ENCODE measurements around the gene FAM53B.

The FAM53B gene

GRCh38 chr10:124703778-124704427, 40.3 kb downstream of the FAM53B start:
- Mint-ChIP-seq H3K4me3 (no peak overlapping the region), H3K27ac (peak overlapping the region; percentile 98), H3K9me3 (no peaks in the 10 kb centered on the region), H3K27me3 (no peaks in the 10 kb centered on the region), H3K36me3 (peaks cover 32 to 64% of the 10 kb centered on the region in 2 donors), H3K4me1 (peaks cover 81 to 99% of the 10 kb centered on the region in 2 donors)
- ATAC-seq (replicated peaks) (no peak), DNase-seq (no peak)

GRCh38 chr10:124703372-124703771, 40.8 kb downstream of the FAM53B start:
- no peak overlapping the region for H3K4me3 Mint-ChIP-seq
- DNase-seq (no peak), ATAC-seq (replicated peaks) (no peak)
- H3K36me3 Mint-ChIP-seq, result peaks cover 32 to 67% of the 10 kb centered on the region in 2 donors
- no peaks in the 10 kb centered on the region for H3K9me3 Mint-ChIP-seq
- peak overlapping the region; percentile 98 for H3K27ac Mint-ChIP-seq
- peaks cover 83 to 99% of the 10 kb centered on the region in 2 donors for H3K4me1 Mint-ChIP-seq
- H3K27me3 Mint-ChIP-seq, result no peaks in the 10 kb centered on the region

GRCh38 chr10:124701881-124702656, 42.1 kb downstream of the FAM53B start:
- peaks cover 89 to 100% of the 10 kb centered on the region in 2 donors for H3K4me1 Mint-ChIP-seq
- H3K27ac Mint-ChIP-seq, result peak overlapping the region; percentile 98
- H3K27me3 Mint-ChIP-seq, result no peaks in the 10 kb centered on the region
- DNase-seq (no peak), ATAC-seq (replicated peaks) (no peak)
- H3K4me3 Mint-ChIP-seq, result peak overlapping the region; percentile 5 to 71
- no peaks in the 10 kb centered on the region for H3K9me3 Mint-ChIP-seq
- peaks cover 32 to 67% of the 10 kb centered on the region in 2 donors for H3K36me3 Mint-ChIP-seq

- peak overlapping the region; percentile 42 to 46 for H3K4me3 Mint-ChIP-seq
- DNase-seq, result no peak
- peaks cover 90 to 100% of the 10 kb centered on the region in 2 donors for H3K4me1 Mint-ChIP-seq
- no peak for ATAC-seq (replicated peaks)
- H3K9me3 Mint-ChIP-seq, result no peaks in the 10 kb centered on the region
- H3K27ac Mint-ChIP-seq, result peak overlapping the region; percentile 98
- H3K36me3 Mint-ChIP-seq, result peaks cover 30 to 64% of the 10 kb centered on the region in 2 donors
- H3K27me3 Mint-ChIP-seq, result no peaks in the 10 kb centered on the region
Measured at GRCh38 chr10:124701435-124701834, 42.7 kb downstream of the FAM53B start.

- no peaks in the 10 kb centered on the region for H3K27me3 Mint-ChIP-seq
- H3K4me1 Mint-ChIP-seq, result peaks cover 90 to 100% of the 10 kb centered on the region in 2 donors
- H3K4me3 Mint-ChIP-seq, result peak overlapping the region in 1 of 2 donors; percentile 46
- no peaks in the 10 kb centered on the region for H3K9me3 Mint-ChIP-seq
- H3K36me3 Mint-ChIP-seq, result peaks cover 25 to 60% of the 10 kb centered on the region in 2 donors
- ATAC-seq (replicated peaks) (no peak), DNase-seq (no peak)
- peak overlapping the region; percentile 98 for H3K27ac Mint-ChIP-seq
Measured at GRCh38 chr10:124701038-124701365, 43.2 kb downstream of the FAM53B start.

GRCh38 chr10:124700293-124701037, 43.7 kb downstream of the FAM53B start:
- Mint-ChIP-seq H3K36me3 (peaks cover 23 to 56% of the 10 kb centered on the region in 2 donors), H3K4me1 (peaks cover 86 to 100% of the 10 kb centered on the region in 2 donors), H3K27ac (peak overlapping the region; percentile 98), H3K4me3 (peak overlapping the region; percentile 61 to 79), H3K27me3 (no peaks in the 10 kb centered on the region), H3K9me3 (no peaks in the 10 kb centered on the region)
- DNase-seq (peak; percentile 41), ATAC-seq (replicated peaks) (peak; percentile 62 to 68)

- ATAC-seq (replicated peaks) (no peak), DNase-seq (no peak)
- no peaks in the 10 kb centered on the region for H3K27me3 Mint-ChIP-seq
- H3K36me3 Mint-ChIP-seq, result peaks cover 27 to 56% of the 10 kb centered on the region in 2 donors
- peaks cover 88 to 100% of the 10 kb centered on the region in 2 donors for H3K4me1 Mint-ChIP-seq
- H3K4me3 Mint-ChIP-seq, result peak overlapping the region; percentile 61 to 79
- H3K27ac Mint-ChIP-seq, result peak overlapping the region; percentile 98
- no peaks in the 10 kb centered on the region for H3K9me3 Mint-ChIP-seq
Measured at GRCh38 chr10:124699471-124700292, 44.5 kb downstream of the FAM53B start.

- ATAC-seq (replicated peaks) (no peak), DNase-seq (no peak)
- Mint-ChIP-seq H3K4me3 (peak overlapping the region; percentile 60 to 66), H3K9me3 (no peaks in the 10 kb centered on the region), H3K4me1 (peaks cover 85 to 100% of the 10 kb centered on the region in 2 donors), H3K27me3 (no peaks in the 10 kb centered on the region), H3K36me3 (peaks cover 26 to 50% of the 10 kb centered on the region in 2 donors), H3K27ac (peak overlapping the region; percentile 98)
Measured at GRCh38 chr10:124698545-124699469, 45.4 kb downstream of the FAM53B start.

- Mint-ChIP-seq H3K27me3 (no peaks in the 10 kb centered on the region), H3K27ac (peak overlapping the region; percentile 98), H3K9me3 (no peaks in the 10 kb centered on the region), H3K4me3 (peak overlapping the region; percentile 20 to 68), H3K36me3 (peaks cover 29 to 47% of the 10 kb centered on the region in 2 donors), H3K4me1 (peaks cover 83 to 100% of the 10 kb centered on the region in 2 donors)
- ATAC-seq (replicated peaks) (peak; percentile 36), DNase-seq (peak; percentile 51)
Measured at GRCh38 chr10:124697837-124698544, 46.2 kb downstream of the FAM53B start.

- peak overlapping the region; percentile 98 for H3K27ac Mint-ChIP-seq
- peaks cover 29 to 42% of the 10 kb centered on the region in 2 donors for H3K36me3 Mint-ChIP-seq
- no peaks in the 10 kb centered on the region for H3K27me3 Mint-ChIP-seq
- ATAC-seq (replicated peaks) (no peak), DNase-seq (no peak)
- H3K9me3 Mint-ChIP-seq, result no peaks in the 10 kb centered on the region
- peaks cover 77 to 100% of the 10 kb centered on the region in 2 donors for H3K4me1 Mint-ChIP-seq
- H3K4me3 Mint-ChIP-seq, result peak overlapping the region; percentile 68 to 81
Measured at GRCh38 chr10:124697443-124697836, 46.7 kb downstream of the FAM53B start.

- Mint-ChIP-seq H3K9me3 (no peaks in the 10 kb centered on the region), H3K27ac (peak overlapping the region; percentile 98), H3K4me1 (peaks cover 75 to 100% of the 10 kb centered on the region in 2 donors), H3K36me3 (peaks cover 26 to 37% of the 10 kb centered on the region in 2 donors), H3K4me3 (peak overlapping the region; percentile 68 to 81), H3K27me3 (no peaks in the 10 kb centered on the region)
- ATAC-seq (replicated peaks), result peak; percentile 47 to 59
- DNase-seq, result peak; percentile 40
Measured at GRCh38 chr10:124696446-124697392, 47.5 kb downstream of the FAM53B start.
